MCF 10A (cell line): ENCODE measurements around the gene TMEM33. TPM values are rescaled to one million over a fixed set of nuclear protein-coding genes. Genes with fewer than 3 reads are reported as not detected.

Experiments used
- BruUV-seq: library from RNA; stranded (reverse); fragments of 400-500 nt; replicated peaks from 2 replicates; lab custom pipeline; 2021; lab: Mats Ljungman, UMichigan
- CTCF ChIA-PET: fragments of 300-600 bp; sonication (Branson Sonifier 250); formaldehyde crosslinking; extraction: SDS; loops from one replicate; lab custom pipeline; 2021; ENCODE audit warnings: antibody characterized with exemption, inconsistent platforms; lab: Yijun Ruan, JAX
- POLR2A ChIA-PET: fragments of 300-600, 350-650 bp; sonication (Branson Sonifier 250); formaldehyde crosslinking; extraction: SDS; loops from one replicate; lab custom pipeline; 2020; ENCODE audit warnings: antibody characterized with exemption, inconsistent platforms; lab: Yijun Ruan, JAX
- DNase-seq: peaks from one replicate; pipeline ENCODE4 v3.0.0-alpha.2; 2018; ENCODE audit not compliant: unreplicated experiment
- H3K27ac Mint-ChIP-seq: one replicate; pipeline ENCODE4 v1.8.0; 2022; ENCODE audit warnings: mild to moderate bottlenecking, low read depth, mixed read lengths; ENCODE audit not compliant: unreplicated experiment
- H3K27me3 Mint-ChIP-seq: one replicate; pipeline ENCODE4 v1.8.0; 2022; ENCODE audit warnings: mixed read lengths; ENCODE audit not compliant: insufficient read depth, unreplicated experiment
- H3K36me3 Mint-ChIP-seq: one replicate; pipeline ENCODE4 v1.8.0; 2022; ENCODE audit warnings: mild to moderate bottlenecking, moderate library complexity, mixed read lengths; ENCODE audit not compliant: insufficient read depth, unreplicated experiment
- H3K4me1 Mint-ChIP-seq: one replicate; pipeline ENCODE4 v1.8.0; 2022; ENCODE audit warnings: mixed read lengths; ENCODE audit not compliant: insufficient read depth, unreplicated experiment
- H3K4me3 Mint-ChIP-seq: one replicate; pipeline ENCODE4 v1.8.0; 2022; ENCODE audit warnings: mild to moderate bottlenecking, moderate library complexity, mixed read lengths; ENCODE audit not compliant: unreplicated experiment
- H3K9me3 Mint-ChIP-seq: one replicate; pipeline ENCODE4 v1.8.0; 2022; ENCODE audit warnings: mixed read lengths; ENCODE audit not compliant: unreplicated experiment
- intact Hi-C: fragments of 100-400 bp; cut with micrococcal nuclease; formaldehyde crosslinking; loops from 2 replicates; pipeline ENCODE4 v1.14.1; 2022
- total RNA-seq: library from RNA; stranded (reverse); gene quantifications from 2 replicates; pipeline ENCODE4 v1.2.3, GENCODE V29; 2022
- TF ChIP-seq, protein P1 (sequence below): fragments of 200-600 bp; IDR thresholded peaks from one replicate; pipeline ENCODE4 v1.8.0; 2022; ENCODE audit warnings: antibody characterized with exemption, mild to moderate bottlenecking; ENCODE audit not compliant: unreplicated experiment

The TMEM33 gene
- total RNA-seq, 1 experiment from 2014 or later = 117 TPM

DNA sequence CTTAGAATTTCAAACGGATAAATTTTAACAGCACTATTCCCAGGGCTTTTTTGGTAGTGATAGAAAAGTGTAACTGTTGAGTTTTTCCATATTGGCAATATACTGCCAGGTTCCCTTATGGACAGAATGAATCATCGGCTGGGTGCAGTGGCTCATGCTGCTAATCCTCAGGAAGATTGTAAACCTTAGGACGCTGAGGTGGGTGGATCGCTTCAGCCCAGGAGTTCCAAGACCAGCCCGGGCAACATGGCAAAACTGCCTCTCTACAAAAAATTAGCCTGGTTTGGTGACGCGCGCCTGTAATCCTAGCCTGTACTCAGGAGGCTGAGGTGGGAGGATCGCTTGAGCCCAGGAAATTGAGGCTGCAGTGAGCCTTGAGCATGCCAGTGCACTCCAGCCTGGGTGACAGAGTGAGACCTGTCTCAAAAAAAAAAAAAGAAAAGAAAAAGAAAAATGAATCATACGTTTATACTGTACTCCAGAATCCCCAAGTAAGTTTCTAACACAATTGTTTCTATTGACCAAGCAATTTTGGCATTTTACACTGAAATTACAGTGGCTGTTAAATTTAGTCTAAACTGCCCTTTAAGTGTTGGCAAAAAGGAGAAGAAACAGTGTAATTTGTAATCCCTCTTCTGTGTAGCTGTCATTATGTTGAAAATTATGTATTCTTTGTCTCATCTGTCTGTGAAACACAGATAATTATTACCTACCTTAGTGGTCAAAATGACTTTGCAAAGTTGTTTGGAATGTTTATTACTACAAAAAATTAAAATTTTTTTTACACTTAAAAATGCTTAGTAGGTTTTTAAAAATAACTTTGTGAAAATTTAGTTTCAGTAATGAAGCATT is 56.9 kb downstream of the TMEM33 start:
- peak; percentile 72 for DNase-seq
- ChIA-PET CTCF (interaction anchor here (0.7 kb wide), 1 partner anchor 293 kb away, joined by 3 read pairs; no protein-coding TSS in a partner anchor), POLR2A (interaction anchor here (0.7 to 3.4 kb wide), 13 partner anchors 9 to 357 kb away, joined by 3 to 98 read pairs (median 5); partner anchors contain the start of genes DCAF4L1 and TMEM33)
- Mint-ChIP-seq H3K4me3 (peak overlapping the region; percentile 97), H3K36me3 (peaks cover 5% of the 10 kb centered on the region), H3K9me3 (no peaks in the 10 kb centered on the region), H3K27ac (peak overlapping the region; percentile 93), H3K27me3 (no peaks in the 10 kb centered on the region), H3K4me1 (peaks cover 6% of the 10 kb centered on the region)
- intact Hi-C loops = loop anchor here (5.0 to 10.0 kb wide), 2 partner anchors 55 to 293 kb away; partner anchors contain the start of gene TMEM33
- BruUV-seq = no TSS peak
- TF ChIP-seq, protein P1, sequence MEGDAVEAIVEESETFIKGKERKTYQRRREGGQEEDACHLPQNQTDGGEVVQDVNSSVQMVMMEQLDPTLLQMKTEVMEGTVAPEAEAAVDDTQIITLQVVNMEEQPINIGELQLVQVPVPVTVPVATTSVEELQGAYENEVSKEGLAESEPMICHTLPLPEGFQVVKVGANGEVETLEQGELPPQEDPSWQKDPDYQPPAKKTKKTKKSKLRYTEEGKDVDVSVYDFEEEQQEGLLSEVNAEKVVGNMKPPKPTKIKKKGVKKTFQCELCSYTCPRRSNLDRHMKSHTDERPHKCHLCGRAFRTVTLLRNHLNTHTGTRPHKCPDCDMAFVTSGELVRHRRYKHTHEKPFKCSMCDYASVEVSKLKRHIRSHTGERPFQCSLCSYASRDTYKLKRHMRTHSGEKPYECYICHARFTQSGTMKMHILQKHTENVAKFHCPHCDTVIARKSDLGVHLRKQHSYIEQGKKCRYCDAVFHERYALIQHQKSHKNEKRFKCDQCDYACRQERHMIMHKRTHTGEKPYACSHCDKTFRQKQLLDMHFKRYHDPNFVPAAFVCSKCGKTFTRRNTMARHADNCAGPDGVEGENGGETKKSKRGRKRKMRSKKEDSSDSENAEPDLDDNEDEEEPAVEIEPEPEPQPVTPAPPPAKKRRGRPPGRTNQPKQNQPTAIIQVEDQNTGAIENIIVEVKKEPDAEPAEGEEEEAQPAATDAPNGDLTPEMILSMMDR = no peak

GRCh38 chr4:41992967-41993857 is 58.0 kb downstream of the TMEM33 start:
- BruUV-seq = no TSS peak
- no peak overlapping the region for H3K4me3 Mint-ChIP-seq
- H3K27ac Mint-ChIP-seq = no peak overlapping the region
- H3K4me1 Mint-ChIP-seq = peaks cover 12% of the 10 kb centered on the region
- intact Hi-C loops = loop anchor here (5.0 to 10.0 kb wide), 2 partner anchors 56 to 292 kb away; partner anchors contain the start of gene TMEM33
- ChIA-PET CTCF (interaction anchor here (0.7 kb wide), 1 partner anchor 294 kb away, joined by 3 read pairs; no protein-coding TSS in a partner anchor), POLR2A (no interaction called here)
- TF ChIP-seq, protein P1 = no peak
- H3K36me3 Mint-ChIP-seq = peaks cover 5% of the 10 kb centered on the region
- no peaks in the 10 kb centered on the region for H3K27me3 Mint-ChIP-seq
- no peak for DNase-seq
- no peaks in the 10 kb centered on the region for H3K9me3 Mint-ChIP-seq

DNA sequence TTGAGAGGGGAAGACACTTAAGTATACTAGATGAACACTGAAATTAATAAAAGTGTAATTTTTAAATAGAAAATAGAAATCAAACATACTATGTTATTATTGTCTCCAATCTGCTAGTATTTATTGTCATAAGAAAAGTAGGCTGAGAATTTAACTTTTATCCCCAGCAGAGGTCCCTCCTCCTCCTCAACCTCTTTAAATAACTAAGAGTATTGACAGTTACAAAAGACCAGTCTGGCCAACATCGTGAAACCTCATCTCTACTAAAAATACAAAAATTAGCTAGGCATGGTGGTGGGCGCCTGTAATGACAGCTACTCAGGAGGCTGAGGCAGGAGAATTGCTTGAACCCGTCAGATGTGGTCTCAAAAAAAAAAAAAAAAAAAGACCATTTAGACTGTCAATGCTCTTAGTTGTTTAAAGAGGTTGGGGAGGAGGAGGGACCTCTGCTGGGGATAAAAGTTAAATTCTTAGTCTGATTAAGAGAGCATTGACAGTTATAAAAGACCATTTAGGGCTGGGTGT is 59.3 kb downstream of the TMEM33 start:
- H3K36me3 Mint-ChIP-seq = peaks cover 5% of the 10 kb centered on the region
- no peak overlapping the region for H3K4me3 Mint-ChIP-seq
- intact Hi-C loops = loop anchor here (5.0 to 10.0 kb wide), 2 partner anchors 57 to 290 kb away; partner anchors contain the start of gene TMEM33
- no TSS peak for BruUV-seq
- no peaks in the 10 kb centered on the region for H3K27me3 Mint-ChIP-seq
- peaks cover 12% of the 10 kb centered on the region for H3K4me1 Mint-ChIP-seq
- no peaks in the 10 kb centered on the region for H3K9me3 Mint-ChIP-seq
- POLR2A ChIA-PET = no interaction called here
- H3K27ac Mint-ChIP-seq = no peak overlapping the region
- CTCF ChIA-PET = interaction anchor here (0.6 to 1.3 kb wide), 4 partner anchors 12 to 1964 kb away, joined by 3 to 5 read pairs (median 3); no protein-coding TSS in a partner anchor
- no peak for DNase-seq
- TF ChIP-seq, protein P1 = no peak
